Nucleus accumbens (tissue), 56 donors: Measurements from ENCODE around the gene GBF1.

Source experiments
- DNase-seq, 56 donors: peaks; one replicate each; lab custom pipeline; 2025; lab: John Stamatoyannopoulos, UW

GBF1 gene

GRCh38 chr10:102418622-102419268 lies 173.4 kb downstream of the GBF1 start, which contains the start of gene PSD:
Gene PSD, minus strand, starts transcription at chr10:102418785. Its CDS starts 1,747 bp downstream, at chr10:102417038.
- peak in 24 of 56 donors; percentile 11 to 66 (median 37) for DNase-seq

DNA sequence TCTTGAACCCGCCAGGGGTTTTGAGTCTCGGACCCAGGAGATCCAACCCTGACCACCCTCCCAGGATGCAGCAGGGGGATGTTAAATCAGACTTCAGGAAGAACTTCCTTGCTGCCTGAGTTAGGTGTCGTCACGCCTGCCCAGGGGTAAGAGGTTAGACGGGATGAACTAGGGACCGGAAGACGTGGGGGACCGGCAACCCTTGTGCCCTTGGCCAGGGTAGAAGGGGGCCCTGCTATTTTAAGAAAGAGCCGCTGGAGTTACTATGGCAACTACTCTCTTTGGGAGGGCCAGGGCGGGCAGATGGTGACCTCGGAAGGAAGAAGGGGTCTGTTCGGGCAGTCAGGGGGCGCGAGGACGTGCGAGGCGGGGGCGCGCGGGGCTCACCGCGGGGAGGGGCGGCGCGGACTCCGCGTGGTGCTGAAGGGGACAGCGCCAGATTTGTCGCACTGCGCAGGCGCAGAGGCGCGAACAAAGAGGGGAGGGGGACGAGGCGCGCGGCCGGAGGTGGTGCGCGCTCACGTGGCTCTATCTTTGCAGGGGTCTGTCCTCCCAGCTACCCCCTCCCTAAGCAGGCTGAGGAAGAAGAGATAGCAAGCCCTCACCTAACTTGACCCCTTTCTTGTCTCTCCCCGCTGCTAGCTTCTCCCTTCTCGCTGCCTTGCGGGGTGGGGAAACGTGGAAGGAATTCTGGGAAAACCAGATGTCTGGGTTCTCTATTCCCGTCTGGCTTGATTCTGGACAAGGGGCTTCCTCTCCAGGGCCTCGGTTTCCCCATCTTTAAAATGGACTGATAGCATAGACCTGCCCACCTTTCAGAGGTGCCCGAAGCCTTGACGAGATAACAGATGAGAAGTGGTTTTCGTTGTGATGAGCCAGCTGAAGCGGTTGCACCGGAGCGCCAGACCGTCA lies 174.2 kb downstream of the GBF1 start:
- peak in 50 of 56 donors; percentile 19 to 85 (median 62) for DNase-seq

DNA sequence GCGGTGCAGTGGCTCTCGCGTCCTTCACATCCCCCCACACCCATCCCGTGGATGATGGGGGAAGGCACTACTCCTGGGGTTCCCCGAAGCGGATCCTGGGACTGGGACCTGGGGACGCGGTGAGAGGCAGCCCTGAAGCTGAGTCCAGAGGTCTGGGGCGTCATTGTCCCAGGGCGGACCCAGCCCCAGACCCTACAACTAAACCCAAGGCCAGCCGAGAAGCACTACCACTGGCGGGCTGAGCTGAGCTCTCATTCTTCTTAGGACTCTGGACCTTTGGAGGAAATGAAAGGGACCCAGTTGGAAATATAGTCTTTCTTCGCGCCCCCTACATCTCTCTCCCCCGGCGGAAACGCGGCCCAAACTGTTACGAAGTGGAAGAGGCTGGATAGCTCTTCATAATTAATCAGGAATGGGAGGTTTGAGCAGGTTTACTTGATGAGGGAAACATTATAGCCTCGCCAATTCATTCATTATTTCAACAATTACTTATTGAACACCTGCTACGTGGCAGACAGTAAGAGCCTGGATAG lies 174.9 kb downstream of the GBF1 start:
- DNase-seq, result no peak

GRCh38 chr10:102420714-102421506 lies 175.6 kb downstream of the GBF1 start, which contains the start of gene FBXL15:
Gene FBXL15, plus strand, starts transcription at chr10:102420836. Its CDS starts 294 bp downstream, at chr10:102421130.
- peak; percentile 49 to 97 (median 92) for DNase-seq

DNA sequence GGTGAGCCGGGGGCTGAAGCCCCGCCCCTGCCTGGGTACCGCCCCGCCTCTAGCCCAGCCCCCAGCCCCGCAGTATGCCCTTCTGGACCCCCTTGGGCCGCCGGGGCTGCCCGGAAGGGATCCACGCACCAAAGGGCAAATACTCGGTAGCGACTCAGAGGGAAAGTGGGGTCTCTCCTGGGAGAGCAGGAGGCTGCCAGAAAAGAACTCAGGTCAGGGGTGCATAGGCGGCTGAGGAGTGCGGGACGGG lies 176.1 kb downstream of the GBF1 start:
- DNase-seq, result peak in 2 of 56 donors; percentile 52 to 57

DNA sequence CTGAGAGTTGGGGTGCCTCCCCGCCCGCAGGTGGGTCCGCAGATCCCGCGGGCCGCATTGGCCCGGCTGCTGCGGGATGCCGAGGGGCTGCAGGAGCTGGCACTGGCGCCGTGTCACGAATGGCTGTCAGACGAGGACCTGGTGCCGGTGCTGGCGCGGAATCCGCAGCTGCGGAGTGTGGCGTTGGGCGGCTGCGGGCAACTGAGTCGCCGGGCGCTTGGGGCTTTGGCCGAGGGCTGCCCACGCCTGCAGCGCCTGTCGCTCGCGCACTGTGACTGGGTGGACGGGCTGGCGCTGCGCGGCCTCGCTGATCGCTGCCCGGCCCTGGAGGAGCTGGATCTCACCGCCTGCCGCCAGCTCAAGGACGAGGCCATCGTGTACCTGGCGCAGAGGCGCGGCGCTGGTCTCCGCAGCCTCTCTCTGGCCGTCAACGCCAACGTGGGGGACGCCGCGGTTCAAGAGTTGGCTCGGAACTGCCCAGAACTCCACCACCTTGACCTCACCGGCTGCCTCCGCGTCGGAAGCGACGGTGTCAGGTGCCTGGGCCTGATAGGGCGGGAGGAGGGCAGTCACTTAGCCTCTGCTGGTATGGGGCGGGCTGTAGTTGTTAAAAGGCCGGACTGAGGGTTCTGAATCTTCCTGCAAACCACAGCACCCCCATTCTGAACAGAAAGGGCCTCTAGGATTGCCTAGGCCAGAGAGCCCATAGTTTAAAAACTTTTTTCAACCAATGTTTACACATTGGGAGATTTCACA lies 176.6 kb downstream of the GBF1 start:
- DNase-seq, result peak in 3 of 56 donors; percentile 32 to 45 (median 35)

GRCh38 chr10:102422545-102423129 lies 177.3 kb downstream of the GBF1 start:
- DNase-seq, result peak in 45 of 56 donors; percentile 16 to 72 (median 39)

- no peak for DNase-seq
These were observed 178.1 kb downstream of the GBF1 start for GRCh38 chr10:102423372-102423968.

DNA sequence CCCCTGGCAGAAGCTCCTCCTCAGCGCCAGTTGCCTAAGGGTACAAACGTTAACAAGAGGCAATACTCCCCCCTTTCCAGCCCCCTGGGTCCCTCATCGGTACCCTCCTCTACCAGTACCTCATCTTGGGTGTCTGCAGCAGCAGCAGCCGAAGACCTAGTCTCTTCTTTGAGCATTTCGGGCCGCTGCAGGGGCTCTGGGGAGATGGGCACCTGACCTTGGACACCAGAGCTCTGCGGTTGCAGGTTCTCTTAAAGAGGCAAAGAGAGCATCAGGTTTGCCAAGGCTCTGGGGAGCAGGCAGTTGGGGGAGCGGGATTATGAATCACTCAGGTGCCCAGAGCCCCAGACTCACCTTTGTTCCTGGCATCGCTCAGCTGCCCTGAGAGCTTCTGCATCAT lies 178.8 kb downstream of the GBF1 start:
- DNase-seq, result no peak

DNA sequence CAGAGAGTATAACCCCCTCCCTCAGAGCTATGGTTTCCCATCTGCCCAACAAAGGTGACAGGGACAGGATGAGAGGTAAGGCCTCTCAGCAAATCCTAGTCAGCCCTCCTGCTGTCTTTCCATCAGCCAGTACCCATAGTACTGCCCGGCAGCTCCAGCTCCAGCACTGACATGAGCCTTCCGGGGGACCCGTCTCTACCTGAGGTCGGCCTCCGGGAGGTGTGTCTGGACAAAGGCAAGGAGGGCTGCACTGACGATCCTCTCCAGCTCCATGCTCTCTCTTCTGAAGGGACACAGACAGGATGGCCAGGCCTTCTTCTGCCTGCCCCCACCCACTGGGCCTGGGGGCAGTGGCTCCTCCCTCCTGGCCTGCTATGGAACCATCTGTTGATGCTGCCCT lies 179.6 kb downstream of the GBF1 start:
- no peak for DNase-seq

DNA sequence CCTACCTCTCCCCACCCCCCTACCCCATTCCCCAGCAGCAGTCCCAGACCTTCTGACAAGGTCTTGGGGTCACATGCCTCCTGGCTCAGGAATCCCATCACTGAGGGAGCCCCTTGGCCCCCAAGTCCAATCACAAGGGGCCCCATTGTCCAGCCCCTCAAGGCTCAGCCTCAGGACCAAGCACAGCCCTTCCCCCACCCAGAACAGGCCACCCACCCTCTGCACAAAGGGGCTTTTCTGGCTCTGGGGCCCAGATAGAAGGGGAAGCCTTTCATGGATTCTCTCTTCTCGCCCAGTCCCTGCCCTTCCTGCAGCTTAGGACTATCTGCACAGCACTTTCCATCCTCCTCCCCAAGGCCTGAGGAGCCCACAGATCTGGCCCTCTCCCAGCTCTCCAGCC lies 180.1 kb downstream of the GBF1 start:
- DNase-seq, result no peak

- no peak for DNase-seq
These were observed 181.5 kb downstream of the GBF1 start for GRCh38 chr10:102426803-102427287.

DNA sequence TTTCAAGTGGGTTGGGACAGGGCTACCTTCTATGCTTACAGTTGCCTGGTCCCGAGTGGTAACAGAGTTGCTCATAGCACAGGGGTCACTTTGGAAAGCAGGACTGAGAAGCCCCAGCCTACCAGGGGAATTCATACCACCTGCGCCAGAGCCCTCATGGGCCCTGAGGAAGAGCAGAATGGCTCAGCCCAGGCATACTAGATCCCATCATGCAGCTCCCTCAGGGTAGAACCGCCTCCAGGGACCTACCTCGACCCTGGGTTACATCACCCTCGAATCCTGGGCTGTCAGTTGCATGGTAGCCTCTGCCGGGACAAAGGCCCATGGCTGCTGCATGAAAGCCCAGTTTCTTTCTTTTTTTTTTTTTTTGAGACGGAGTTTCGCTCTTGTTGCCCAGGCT lies 184.1 kb downstream of the GBF1 start:
- DNase-seq, result no peak

GRCh38 chr10:102431452-102432124 lies 186.3 kb downstream of the GBF1 start:
- no peak for DNase-seq
